ENCODE data around the gene ORC3. TPM values are rescaled to one million over a fixed set of nuclear protein-coding genes. Genes with fewer than 3 reads are reported as not detected.

The ORC3 gene
- total RNA-seq, 1 experiment from 2014 or later = 33.8 TPM

- TF ChIP-seq, protein P1, sequence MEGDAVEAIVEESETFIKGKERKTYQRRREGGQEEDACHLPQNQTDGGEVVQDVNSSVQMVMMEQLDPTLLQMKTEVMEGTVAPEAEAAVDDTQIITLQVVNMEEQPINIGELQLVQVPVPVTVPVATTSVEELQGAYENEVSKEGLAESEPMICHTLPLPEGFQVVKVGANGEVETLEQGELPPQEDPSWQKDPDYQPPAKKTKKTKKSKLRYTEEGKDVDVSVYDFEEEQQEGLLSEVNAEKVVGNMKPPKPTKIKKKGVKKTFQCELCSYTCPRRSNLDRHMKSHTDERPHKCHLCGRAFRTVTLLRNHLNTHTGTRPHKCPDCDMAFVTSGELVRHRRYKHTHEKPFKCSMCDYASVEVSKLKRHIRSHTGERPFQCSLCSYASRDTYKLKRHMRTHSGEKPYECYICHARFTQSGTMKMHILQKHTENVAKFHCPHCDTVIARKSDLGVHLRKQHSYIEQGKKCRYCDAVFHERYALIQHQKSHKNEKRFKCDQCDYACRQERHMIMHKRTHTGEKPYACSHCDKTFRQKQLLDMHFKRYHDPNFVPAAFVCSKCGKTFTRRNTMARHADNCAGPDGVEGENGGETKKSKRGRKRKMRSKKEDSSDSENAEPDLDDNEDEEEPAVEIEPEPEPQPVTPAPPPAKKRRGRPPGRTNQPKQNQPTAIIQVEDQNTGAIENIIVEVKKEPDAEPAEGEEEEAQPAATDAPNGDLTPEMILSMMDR (IDR thresholded peaks at IDR 0.05; ENCODE audit: insufficient read depth in 1 of 2, low read depth in 1 of 2, low read length in 1 of 2, severe bottlenecking in 1 of 2, unreplicated experiment in 1 of 2) = no peak
- H3K4me3 Mint-ChIP-seq (ENCODE audit: unreplicated experiment) = no peak overlapping the region
- Histone ChIP-seq H3K9me3 (no peaks in the 10 kb centered on the region), H3K4me3 (ENCODE audit: low read depth, low read length) (no peak overlapping the region), H3K27me3 (replicated peaks; ENCODE audit: control insufficient read depth, insufficient read depth, low read length) (no peaks in the 10 kb centered on the region), H3K36me3 (ENCODE audit: control insufficient read depth, insufficient read depth, low read length) (peaks cover 3% of the 10 kb centered on the region), H3K4me1 (no peaks in the 10 kb centered on the region; the same call in 1 of the 2 replicates)
- H3K4me1 Mint-ChIP-seq (ENCODE audit: low read depth, unreplicated experiment) = no peaks in the 10 kb centered on the region
- H3K36me3 Mint-ChIP-seq (ENCODE audit: insufficient read depth, unreplicated experiment) = peaks cover 42% of the 10 kb centered on the region
- ChIA-PET POLR2A (no interaction called here), CTCF (no interaction called here)
- no peaks in the 10 kb centered on the region for H3K27me3 Mint-ChIP-seq (ENCODE audit: insufficient read depth, unreplicated experiment)
- no peaks in the 10 kb centered on the region for H3K9me3 Mint-ChIP-seq (ENCODE audit: unreplicated experiment)
- intact Hi-C loops (cut with micrococcal nuclease; ENCODE audit: unreplicated experiment) = no loop called here
- no TSS peak for BruUV-seq (replicated peaks)
- no peak for DNase-seq
- H3K27ac Mint-ChIP-seq (ENCODE audit: unreplicated experiment) = no peak overlapping the region
These were observed 73.5 kb downstream of the ORC3 start for GRCh38 chr6:87663434-87663833.

DNA sequence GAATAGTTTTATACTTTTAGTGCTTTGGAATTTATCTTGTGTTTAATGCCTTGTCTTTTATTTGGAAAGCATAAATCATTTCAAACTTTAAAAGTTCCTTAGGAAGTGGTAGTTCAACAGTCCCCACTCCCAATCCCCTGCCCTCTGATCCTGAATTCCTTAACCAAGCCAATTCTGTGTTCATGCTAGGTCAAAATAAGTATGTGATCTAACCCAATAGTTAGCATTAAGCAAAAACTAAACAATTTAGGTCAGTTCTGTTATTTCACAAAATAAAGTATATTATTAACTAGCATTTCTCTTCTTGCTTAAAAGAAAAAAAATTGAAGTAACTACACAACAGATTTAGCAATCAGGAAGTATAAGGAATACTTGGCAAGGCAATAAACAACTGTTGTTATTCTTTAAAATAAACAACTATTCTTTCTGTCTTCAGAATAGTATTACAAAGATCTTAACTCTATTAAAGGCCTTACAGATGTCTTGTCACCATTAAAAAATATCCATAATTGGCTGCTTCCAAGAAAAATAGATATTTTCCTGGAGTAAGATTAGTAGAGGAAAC is 75.1 kb downstream of the ORC3 start:
- BruUV-seq (replicated peaks) = no TSS peak
- H3K4me3 Mint-ChIP-seq (ENCODE audit: unreplicated experiment) = no peak overlapping the region
- no peak overlapping the region for H3K27ac Mint-ChIP-seq (ENCODE audit: unreplicated experiment)
- POLR2A ChIA-PET = no interaction called here
- peaks cover 44% of the 10 kb centered on the region for H3K36me3 Mint-ChIP-seq (ENCODE audit: insufficient read depth, unreplicated experiment)
- DNase-seq = no peak
- intact Hi-C loops (cut with micrococcal nuclease; ENCODE audit: unreplicated experiment) = no loop called here
- no peak overlapping the region for H3K4me3 ChIP-seq (ENCODE audit: low read depth, low read length)
- H3K9me3 ChIP-seq = no peaks in the 10 kb centered on the region
- CTCF ChIA-PET = no interaction called here
- H3K4me1 ChIP-seq = peaks cover 12% of the 10 kb centered on the region; the same call in 1 of the 2 replicates
- H3K27me3 ChIP-seq (replicated peaks; ENCODE audit: control insufficient read depth, insufficient read depth, low read length) = no peaks in the 10 kb centered on the region
- H3K9me3 Mint-ChIP-seq (ENCODE audit: unreplicated experiment) = no peaks in the 10 kb centered on the region
- no peaks in the 10 kb centered on the region for H3K27me3 Mint-ChIP-seq (ENCODE audit: insufficient read depth, unreplicated experiment)
- TF ChIP-seq, protein P1 (IDR thresholded peaks at IDR 0.05; ENCODE audit: insufficient read depth in 1 of 2, low read depth in 1 of 2, low read length in 1 of 2, severe bottlenecking in 1 of 2, unreplicated experiment in 1 of 2) = no peak
- H3K36me3 ChIP-seq (ENCODE audit: control insufficient read depth, insufficient read depth, low read length) = peaks cover 2% of the 10 kb centered on the region
- H3K4me1 Mint-ChIP-seq (ENCODE audit: low read depth, unreplicated experiment) = no peaks in the 10 kb centered on the region

DNA sequence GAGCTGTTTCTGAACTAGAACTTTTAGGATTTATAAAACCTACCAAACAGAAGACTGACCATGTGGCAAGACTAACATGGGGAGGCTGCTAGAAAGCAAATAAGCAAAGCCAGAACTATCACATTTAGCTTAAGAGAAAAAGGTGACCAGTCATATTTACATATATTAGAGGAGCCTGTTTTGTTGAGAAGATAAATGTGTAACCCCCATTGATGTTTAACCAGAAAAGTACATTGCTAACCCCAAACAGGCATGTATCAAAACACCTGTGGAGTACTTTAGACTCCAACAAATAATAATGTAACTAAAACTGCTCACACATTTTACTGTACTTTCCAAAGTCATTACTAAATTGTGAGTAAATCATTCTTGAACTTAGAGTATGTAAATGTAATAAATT is 77.1 kb downstream of the ORC3 start:
- no peaks in the 10 kb centered on the region for H3K9me3 ChIP-seq
- H3K27me3 ChIP-seq (replicated peaks; ENCODE audit: control insufficient read depth, insufficient read depth, low read length) = no peaks in the 10 kb centered on the region
- peaks cover 2% of the 10 kb centered on the region; the same call in 1 of the 2 replicates for H3K36me3 ChIP-seq (ENCODE audit: control insufficient read depth, insufficient read depth, low read length)
- Mint-ChIP-seq H3K4me3 (ENCODE audit: unreplicated experiment) (no peak overlapping the region), H3K36me3 (ENCODE audit: insufficient read depth, unreplicated experiment) (peaks cover 57% of the 10 kb centered on the region), H3K27me3 (ENCODE audit: insufficient read depth, unreplicated experiment) (no peaks in the 10 kb centered on the region), H3K4me1 (ENCODE audit: low read depth, unreplicated experiment) (peaks cover 16% of the 10 kb centered on the region), H3K9me3 (ENCODE audit: unreplicated experiment) (no peaks in the 10 kb centered on the region), H3K27ac (ENCODE audit: unreplicated experiment) (no peak overlapping the region)
- peaks cover 22% of the 10 kb centered on the region for H3K4me1 ChIP-seq
- ChIA-PET CTCF (no interaction called here), POLR2A (no interaction called here)
- no peak overlapping the region for H3K4me3 ChIP-seq (ENCODE audit: low read depth, low read length)
- intact Hi-C loops (cut with micrococcal nuclease; ENCODE audit: unreplicated experiment) = no loop called here
- no TSS peak for BruUV-seq (replicated peaks)
- TF ChIP-seq, protein P1 (IDR thresholded peaks at IDR 0.05; ENCODE audit: insufficient read depth in 1 of 2, low read depth in 1 of 2, low read length in 1 of 2, severe bottlenecking in 1 of 2, unreplicated experiment in 1 of 2) = no peak
- DNase-seq = no peak

Measured in Caco-2 (cell line).